ENCODE data around the gene NUDT8. TPM values are rescaled to one million over a fixed set of nuclear protein-coding genes. Genes with fewer than 3 reads are reported as not detected.

The NUDT8 gene
- total and polyA plus RNA-seq, 2 of the 8 experiments (the other 6 are each of a cell fraction or from before 2014, with no cell fraction given), result 7.2 to 8.3 TPM

DNA sequence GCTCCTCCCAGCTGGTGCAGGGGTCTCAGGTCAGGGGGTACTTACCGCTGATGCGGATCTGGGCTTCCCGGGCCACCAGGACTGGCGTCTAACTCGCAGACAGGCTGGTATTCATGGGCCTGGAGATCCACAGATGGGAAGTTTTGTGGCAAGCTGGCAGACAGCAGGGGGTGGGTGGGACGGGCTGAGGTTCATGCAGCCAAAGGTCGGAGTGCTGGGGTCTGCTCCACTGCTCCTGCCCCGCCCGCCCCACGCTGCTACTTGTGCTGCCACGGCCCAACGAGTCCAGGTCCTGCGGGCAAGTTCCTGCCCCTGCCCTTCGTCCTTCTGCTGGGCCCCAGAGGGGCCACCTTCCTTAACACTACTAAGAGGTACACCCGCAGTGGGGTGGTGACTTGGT lies 17.7 kb upstream of the NUDT8 start (continued):
- TF ChIP-seq CHD2 (IDR thresholded peaks at IDR 0.05; ENCODE audit: low read length) (no peak), CEBPB (IDR thresholded peaks at IDR 0.05; ENCODE audit: low read depth, low read length) (no peak), BCL11A (IDR thresholded peaks at IDR 0.05; ENCODE audit: low read depth in 2 of 2, low read length in 2 of 2) (no peak), GTF2F1 (IDR thresholded peaks at IDR 0.05; ENCODE audit: borderline replicate concordance, low read depth, low read length) (no peak), SIX5 (IDR thresholded peaks at IDR 0.05; ENCODE audit: low read depth, low read length) (no peak), SP2 (IDR thresholded peaks at IDR 0.05; ENCODE audit: low read length) (no peak)
